Stimulated activated CD8-positive, alpha-beta memory T cell treated with anti-CD3 and anti-CD28 coated beads, Interleukin-2, amount 100 ng/mL, for 48 hours (primary cell): ENCODE measurements around the gene SLC4A7.

Experiments
- DNase-seq, 2 donors: peaks; one replicate each; pipeline ENCODE4 v3.0.0-alpha.2; 2020; ENCODE audit warnings: low read depth in 2 of 2

Gene SLC4A7

DNA sequence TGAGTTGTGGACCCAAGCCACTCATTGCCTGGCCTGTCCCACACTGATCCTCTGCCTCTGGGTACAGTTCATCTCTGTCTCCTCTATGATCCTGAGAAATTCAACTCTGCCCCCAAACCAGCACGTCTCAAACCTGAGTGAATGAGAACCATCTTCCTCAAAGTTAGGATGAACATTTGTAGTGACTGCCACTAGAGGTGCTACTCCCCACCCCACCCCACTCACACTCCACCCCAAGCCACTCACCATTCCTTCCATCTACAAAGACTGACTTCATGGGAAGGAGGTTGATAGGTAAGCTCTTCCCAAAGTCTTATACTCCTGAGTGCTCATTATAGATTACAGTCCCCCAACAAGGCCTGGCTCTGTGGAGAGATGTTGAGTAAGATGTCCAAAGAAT is 158.8 kb downstream of the SLC4A7 start:
- DNase-seq = no peak

DNA sequence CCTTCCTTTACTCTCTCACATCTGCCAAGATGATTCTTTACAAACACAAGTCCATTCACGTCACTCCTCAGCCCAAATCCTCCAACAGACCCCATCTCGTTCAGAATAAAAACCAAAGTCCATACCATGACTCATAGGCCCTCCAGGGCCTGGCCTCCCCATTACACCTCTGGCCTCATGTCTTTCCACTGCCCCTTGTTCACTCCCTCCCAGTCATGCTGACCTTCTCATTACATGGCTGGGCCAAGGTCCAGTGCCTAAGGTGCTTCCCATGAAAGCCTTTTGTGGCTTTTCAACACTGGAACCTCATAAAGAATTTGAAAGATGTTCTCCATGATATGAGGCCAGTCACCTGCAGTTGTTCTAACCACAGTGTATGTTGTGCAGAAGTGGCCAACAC is 159.5 kb downstream of the SLC4A7 start:
- no peak for DNase-seq

DNA sequence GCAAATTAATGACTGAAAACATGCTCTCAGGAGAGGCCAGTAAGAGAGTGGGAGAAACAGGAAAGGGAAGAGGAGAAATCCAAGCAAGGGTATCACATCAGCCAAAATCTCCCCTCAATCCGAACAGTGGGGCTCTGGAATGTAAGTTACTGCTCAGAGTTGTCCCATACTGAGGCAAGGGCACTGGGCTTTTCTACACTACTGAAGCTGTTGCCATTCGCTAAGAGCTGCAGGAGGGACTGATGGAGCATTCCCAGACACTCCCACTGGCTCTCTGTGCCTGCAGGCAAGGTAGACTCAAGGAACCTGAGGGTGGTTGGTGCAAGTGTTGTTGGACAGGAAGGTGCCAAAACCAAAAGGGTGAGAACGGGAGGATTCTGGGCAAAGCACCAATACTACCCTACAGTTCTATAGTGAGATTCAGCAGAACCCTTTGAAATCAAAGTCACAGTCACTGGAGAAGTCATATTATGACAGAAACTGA is 161.1 kb downstream of the SLC4A7 start:
- DNase-seq = no peak
